GM23338 (cell line): Measurements from ENCODE around the gene STARD8. TPM values are rescaled to one million over a fixed set of nuclear protein-coding genes. Genes with fewer than 3 reads are reported as not detected.

ENCODE experiments used
- ATAC-seq: fragments of 200-7000 bp; cut with Tn5 transposase; 3 replicates; pipeline ENCODE4 v1.9.1; 2020
- DNase-seq: peaks from one replicate; pipeline ENCODE4 v3.0.0-alpha.2; 2015; ENCODE audit warnings: low spot score
- H2AFZ ChIP-seq: fragments of 200-600 bp; sonication (generic); 2 replicates; pipeline ENCODE4 v1.8.0; 2016; ENCODE audit warnings: antibody characterized with exemption, mild to moderate bottlenecking, moderate library complexity
- H3F3A ChIP-seq: fragments of 200-600 bp; sonication (generic); replicated peaks from 2 replicates; pipeline ENCODE4 v1.8.0; 2017; ENCODE audit warnings: antibody characterized with exemption, mixed run types, low read depth
- H3K27ac ChIP-seq: fragments of 200-600 bp; sonication (generic); 2 replicates; pipeline ENCODE4 v1.6.1; 2016; ENCODE audit warnings: low read depth
- H3K27me3 ChIP-seq: fragments of 200-600 bp; sonication (generic); 2 replicates; pipeline ENCODE4 v1.8.0; 2016; ENCODE audit warnings: mild to moderate bottlenecking, mixed run types, moderate library complexity; ENCODE audit not compliant: insufficient read depth
- H3K36me3 ChIP-seq: fragments of 200-600 bp; sonication (generic); 2 replicates; pipeline ENCODE4 v1.8.0; 2016; ENCODE audit warnings: mild to moderate bottlenecking; ENCODE audit not compliant: insufficient read depth
- H3K4me1 ChIP-seq: fragments of 200-600 bp; sonication (generic); 2 replicates; pipeline ENCODE4 v1.8.0; 2016; ENCODE audit warnings: mild to moderate bottlenecking, moderate library complexity; ENCODE audit not compliant: insufficient read depth
- H3K4me2 ChIP-seq: fragments of 200-600 bp; sonication (generic); 2 replicates; pipeline ENCODE4 v1.7.1; 2017; ENCODE audit warnings: mixed run types
- H3K4me3 ChIP-seq: fragments of 200-600 bp; sonication (generic); 2 replicates; pipeline ENCODE4 v1.6.1; 2016; ENCODE audit warnings: mixed run types
- H3K79me2 ChIP-seq: fragments of 200-600 bp; sonication (generic); replicated peaks from 2 replicates; pipeline ENCODE4 v1.8.0; 2017; ENCODE audit warnings: mild to moderate bottlenecking; ENCODE audit not compliant: insufficient read depth
- H3K9me2 ChIP-seq: fragments of 200-600 bp; sonication (generic); 2 replicates; pipeline ENCODE4 v1.8.0; 2017; ENCODE audit not compliant: insufficient read depth
- H4K20me1 ChIP-seq: fragments of 200-600 bp; sonication (generic); replicated peaks from 2 replicates; pipeline ENCODE4 v1.8.0; 2017; ENCODE audit warnings: mild to moderate bottlenecking; ENCODE audit not compliant: insufficient read depth
- H3K27ac Mint-ChIP-seq: 2 replicates; pipeline ENCODE4 v1.8.0; 2020; ENCODE audit warnings: inconsistent platforms, mild to moderate bottlenecking, moderate library complexity, mixed read lengths
- H3K27me3 Mint-ChIP-seq: 3 replicates; pipeline ENCODE4 v1.8.0; 2022; ENCODE audit warnings: low read depth, mild to moderate bottlenecking, moderate library complexity, mixed read lengths, inconsistent platforms; ENCODE audit not compliant: insufficient read depth, poor library complexity
- H3K36me3 Mint-ChIP-seq: 3 replicates; pipeline ENCODE4 v1.8.0; 2021; ENCODE audit warnings: low read depth, mild to moderate bottlenecking, inconsistent platforms, moderate library complexity, mixed read lengths
- H3K4me1 Mint-ChIP-seq: 3 replicates; pipeline ENCODE4 v1.8.0; 2020; ENCODE audit warnings: mild to moderate bottlenecking, inconsistent platforms, mixed read lengths
- H3K4me3 Mint-ChIP-seq: 3 replicates; pipeline ENCODE4 v1.8.0; 2021; ENCODE audit warnings: moderate library complexity, mild to moderate bottlenecking, inconsistent platforms, mixed read lengths
- H3K9me3 Mint-ChIP-seq: 3 replicates; pipeline ENCODE4 v1.8.0; 2020; ENCODE audit warnings: moderate library complexity, mild to moderate bottlenecking, inconsistent platforms, mixed read lengths
- CREB1 ChIP-seq: fragments of 250-450 bp; sonication (Bioruptor Pico); IDR thresholded peaks from 2 replicates; pipeline ENCODE4 v1.5.0; 2020; ENCODE audit warnings: low read depth, mild to moderate bottlenecking, moderate library complexity
- CTCF ChIP-seq, 2 experiments: fragments of 200-600 bp in 1 of 2; sonication (generic) in 1 of 2; conservative IDR thresholded peaks; 2 replicates each; pipeline versions ENCODE4 v1.5.1 to v1.6.1; 2016 to 2017; ENCODE audit warnings: antibody characterized with exemption in 2 of 2, low read depth in 2 of 2, mild to moderate bottlenecking in 2 of 2, moderate library complexity in 1 of 2
- EZH2 ChIP-seq: fragments of 200-600 bp; sonication (generic); IDR thresholded peaks from one replicate; pipeline ENCODE4 v1.8.0; 2017; ENCODE audit warnings: antibody characterized with exemption, mild to moderate bottlenecking, low read depth; ENCODE audit not compliant: unreplicated experiment
- EZH2phosphoT487 ChIP-seq: fragments of 200-600 bp; sonication (generic); IDR thresholded peaks from one replicate; pipeline ENCODE4 v1.8.1; 2018; ENCODE audit warnings: antibody characterized with exemption; ENCODE audit not compliant: unreplicated experiment
- JUNB ChIP-seq: IDR thresholded peaks from one replicate; pipeline ENCODE4 v1.6.1; 2016; ENCODE audit warnings: antibody characterized with exemption; ENCODE audit not compliant: unreplicated experiment
- NANOG ChIP-seq: IDR thresholded peaks from 2 replicates; pipeline ENCODE4 v1.6.1; 2016; ENCODE audit warnings: antibody characterized with exemption, borderline replicate concordance
- POLR2AphosphoS5 ChIP-seq: IDR thresholded peaks from 2 replicates; pipeline ENCODE4 v1.6.1; 2016; ENCODE audit warnings: antibody characterized with exemption, low read depth
- STAT1 ChIP-seq: IDR thresholded peaks from one replicate; pipeline ENCODE4 v1.6.1; 2016; ENCODE audit warnings: antibody characterized with exemption; ENCODE audit not compliant: unreplicated experiment
- ZNF114 ChIP-seq: fragments of 250-450 bp; sonication (Bioruptor Pico); IDR thresholded peaks from 2 replicates; pipeline ENCODE4 v1.5.0; 2020; ENCODE audit warnings: mild to moderate bottlenecking, moderate library complexity
- ZNF331 ChIP-seq: fragments of 250-450 bp; sonication (Bioruptor Pico); IDR thresholded peaks from 2 replicates; pipeline ENCODE4 v1.5.0; 2020; ENCODE audit warnings: low read depth, mild to moderate bottlenecking, moderate library complexity
- ZNF462 ChIP-seq: fragments of 250-450 bp; sonication (Bioruptor Pico); IDR thresholded peaks from 2 replicates; pipeline ENCODE4 v1.5.0; 2020; ENCODE audit warnings: mild to moderate bottlenecking, moderate library complexity
- polyA plus RNA-seq: library from polyadenylated mRNA; unstranded; fragments of >200 nt; fragmentation: Nextera tagmentation; extraction: Ambion mirVana; gene quantifications from 2 replicates; pipeline ENCODE4 v1.2.1, GENCODE V29; 2016
- total RNA-seq: library from RNA; depleted of rRNA; stranded (reverse); fragments of >200 nt; shearing (Covaris generic); gene quantifications from 2 replicates; pipeline ENCODE4 v1.2.3, GENCODE V29; 2014
- TF ChIP-seq, protein P1 (sequence below): IDR thresholded peaks from one replicate; pipeline ENCODE4 v1.6.1; 2018; ENCODE audit warnings: antibody characterized with exemption; ENCODE audit not compliant: unreplicated experiment
- TF ChIP-seq, protein P2 (sequence below): IDR thresholded peaks from 2 replicates; pipeline ENCODE4 v1.6.1; 2016; ENCODE audit warnings: antibody characterized with exemption

Gene STARD8
- total and polyA plus RNA-seq, 2 experiments from 2014 or later = 0.74 to 5.6 TPM

DNA sequence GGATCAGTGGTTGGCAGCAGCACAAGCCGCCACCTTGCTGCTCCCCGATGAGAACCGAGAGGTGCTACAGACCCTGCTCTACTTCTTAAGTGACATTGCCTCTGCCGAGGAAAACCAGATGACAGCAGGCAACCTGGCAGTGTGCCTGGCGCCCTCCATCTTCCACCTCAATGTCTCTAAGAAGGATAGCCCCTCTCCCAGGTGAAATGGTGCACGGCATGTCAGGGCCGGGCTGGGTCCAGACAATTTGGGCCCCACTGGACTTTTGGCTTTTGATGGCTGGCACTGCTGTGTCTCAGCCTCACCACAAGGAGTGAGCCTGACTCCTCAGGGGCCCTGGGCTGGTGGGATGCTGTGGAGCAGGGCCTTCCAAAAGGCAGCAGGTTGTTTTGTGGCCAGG, 74.1 kb downstream of the STARD8 start:
- Histone ChIP-seq H3K9me2 (no peaks in the 10 kb centered on the region), H3K27ac (no peak overlapping the region), H3K4me3 (no peak overlapping the region), H3K27me3 (no peaks in the 10 kb centered on the region), H3K4me2 (no peak overlapping the region), H3K36me3 (no peaks in the 10 kb centered on the region), H3K79me2 (no peaks in the 10 kb centered on the region), H3K4me1 (no peaks in the 10 kb centered on the region), H2AFZ (no peak overlapping the region), H4K20me1 (no peaks in the 10 kb centered on the region), H3F3A (no peaks in the 10 kb centered on the region)
- Mint-ChIP-seq H3K36me3 (no peaks in the 10 kb centered on the region), H3K4me3 (no peak overlapping the region), H3K27ac (no peak overlapping the region), H3K4me1 (peaks cover 3% of the 10 kb centered on the region), H3K27me3 (peaks cover 8% of the 10 kb centered on the region), H3K9me3 (peaks cover 3% of the 10 kb centered on the region; the same call in 2 of the 3 replicates)
- no peak for DNase-seq
- TF ChIP-seq NANOG (no peak), STAT1 (no peak), CREB1 (CRISPR knock-in tag) (no peak), JUNB (no peak), ZNF114 (CRISPR knock-in tag) (no peak), EZH2 (no peak), POLR2AphosphoS5 (no peak), CTCF (conservative IDR thresholded peaks at IDR 0.05; ENCODE audit: low read depth in 2 of 2) (no peak), ZNF331 (CRISPR knock-in tag) (no peak), ZNF462 (CRISPR knock-in tag) (no peak), EZH2phosphoT487 (no peak)
- TF ChIP-seq, protein P1, sequence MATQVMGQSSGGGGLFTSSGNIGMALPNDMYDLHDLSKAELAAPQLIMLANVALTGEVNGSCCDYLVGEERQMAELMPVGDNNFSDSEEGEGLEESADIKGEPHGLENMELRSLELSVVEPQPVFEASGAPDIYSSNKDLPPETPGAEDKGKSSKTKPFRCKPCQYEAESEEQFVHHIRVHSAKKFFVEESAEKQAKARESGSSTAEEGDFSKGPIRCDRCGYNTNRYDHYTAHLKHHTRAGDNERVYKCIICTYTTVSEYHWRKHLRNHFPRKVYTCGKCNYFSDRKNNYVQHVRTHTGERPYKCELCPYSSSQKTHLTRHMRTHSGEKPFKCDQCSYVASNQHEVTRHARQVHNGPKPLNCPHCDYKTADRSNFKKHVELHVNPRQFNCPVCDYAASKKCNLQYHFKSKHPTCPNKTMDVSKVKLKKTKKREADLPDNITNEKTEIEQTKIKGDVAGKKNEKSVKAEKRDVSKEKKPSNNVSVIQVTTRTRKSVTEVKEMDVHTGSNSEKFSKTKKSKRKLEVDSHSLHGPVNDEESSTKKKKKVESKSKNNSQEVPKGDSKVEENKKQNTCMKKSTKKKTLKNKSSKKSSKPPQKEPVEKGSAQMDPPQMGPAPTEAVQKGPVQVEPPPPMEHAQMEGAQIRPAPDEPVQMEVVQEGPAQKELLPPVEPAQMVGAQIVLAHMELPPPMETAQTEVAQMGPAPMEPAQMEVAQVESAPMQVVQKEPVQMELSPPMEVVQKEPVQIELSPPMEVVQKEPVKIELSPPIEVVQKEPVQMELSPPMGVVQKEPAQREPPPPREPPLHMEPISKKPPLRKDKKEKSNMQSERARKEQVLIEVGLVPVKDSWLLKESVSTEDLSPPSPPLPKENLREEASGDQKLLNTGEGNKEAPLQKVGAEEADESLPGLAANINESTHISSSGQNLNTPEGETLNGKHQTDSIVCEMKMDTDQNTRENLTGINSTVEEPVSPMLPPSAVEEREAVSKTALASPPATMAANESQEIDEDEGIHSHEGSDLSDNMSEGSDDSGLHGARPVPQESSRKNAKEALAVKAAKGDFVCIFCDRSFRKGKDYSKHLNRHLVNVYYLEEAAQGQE = no peak
- TF ChIP-seq, protein P2, sequence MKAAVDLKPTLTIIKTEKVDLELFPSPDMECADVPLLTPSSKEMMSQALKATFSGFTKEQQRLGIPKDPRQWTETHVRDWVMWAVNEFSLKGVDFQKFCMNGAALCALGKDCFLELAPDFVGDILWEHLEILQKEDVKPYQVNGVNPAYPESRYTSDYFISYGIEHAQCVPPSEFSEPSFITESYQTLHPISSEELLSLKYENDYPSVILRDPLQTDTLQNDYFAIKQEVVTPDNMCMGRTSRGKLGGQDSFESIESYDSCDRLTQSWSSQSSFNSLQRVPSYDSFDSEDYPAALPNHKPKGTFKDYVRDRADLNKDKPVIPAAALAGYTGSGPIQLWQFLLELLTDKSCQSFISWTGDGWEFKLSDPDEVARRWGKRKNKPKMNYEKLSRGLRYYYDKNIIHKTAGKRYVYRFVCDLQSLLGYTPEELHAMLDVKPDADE = no peak
- ATAC-seq = no peak
